ENCODE measurements around the gene IL18BP.
A peak's percentile ranks its signal among the peaks of the same experiment; 100 is the strongest.

Gene IL18BP

GRCh38 chr11:72010529-72011233 is 12.0 kb downstream of the IL18BP start:
- H3K4me3 ChIP-seq (replicated peaks; ENCODE audit: low read depth, low read length), result no peak overlapping the region
- TF ChIP-seq CTCF (IDR thresholded peaks at IDR 0.05; ENCODE audit: low read length, missing control alignments), result no peak
- no peak for DNase-seq (ENCODE audit: low read depth)

- TF ChIP-seq CTCF (IDR thresholded peaks at IDR 0.05; ENCODE audit: low read length, missing control alignments), result no peak
- no peak for DNase-seq (ENCODE audit: low read depth)
- no peak overlapping the region for H3K4me3 ChIP-seq (replicated peaks; ENCODE audit: low read depth, low read length)
Observed at GRCh38 chr11:72012091-72012630, 13.5 kb downstream of the IL18BP start.

- no peak for TF ChIP-seq CTCF (IDR thresholded peaks at IDR 0.05; ENCODE audit: low read length, missing control alignments)
- no peak overlapping the region for H3K4me3 ChIP-seq (replicated peaks; ENCODE audit: low read depth, low read length)
- peak; percentile 65 for DNase-seq (ENCODE audit: low read depth)
Observed at GRCh38 chr11:72012897-72013721, 14.4 kb downstream of the IL18BP start.

- no peak overlapping the region for H3K4me3 ChIP-seq (replicated peaks; ENCODE audit: low read depth, low read length)
- DNase-seq (ENCODE audit: low read depth), result no peak
- no peak for TF ChIP-seq CTCF (IDR thresholded peaks at IDR 0.05; ENCODE audit: low read length, missing control alignments)
Observed at GRCh38 chr11:72013765-72014711, 15.3 kb downstream of the IL18BP start.

GRCh38 chr11:72014761-72015320 is 16.1 kb downstream of the IL18BP start:
- DNase-seq (ENCODE audit: low read depth), result no peak
- H3K4me3 ChIP-seq (replicated peaks; ENCODE audit: low read depth, low read length), result no peak overlapping the region
- no peak for TF ChIP-seq CTCF (IDR thresholded peaks at IDR 0.05; ENCODE audit: low read length, missing control alignments)

GRCh38 chr11:72015511-72016061 is 16.9 kb downstream of the IL18BP start:
- peak; percentile 36 for DNase-seq (ENCODE audit: low read depth)
- TF ChIP-seq CTCF (IDR thresholded peaks at IDR 0.05; ENCODE audit: low read length, missing control alignments), result peak; percentile 43
- no peak overlapping the region for H3K4me3 ChIP-seq (replicated peaks; ENCODE audit: low read depth, low read length)

All from fibroblast of pulmonary artery (primary cell).